Sigmoid colon (tissue), 4 donors: Measurements from ENCODE around the gene LAMA3.

Experiments used
- CTCF ChIP-seq, 4 experiments: fragments of 450-650 bp in 3 of 4; fragments of 200-600 bp in 1 of 4; IDR thresholded peaks; one replicate each; pipeline ENCODE4 v1.5.1; 2016 to 2019; ENCODE audit warnings: antibody characterized with exemption in 4 of 4, mild to moderate bottlenecking in 3 of 4, moderate library complexity in 2 of 4
- EP300 ChIP-seq, 4 donors: sonication (generic); formaldehyde crosslinking; IDR thresholded peaks; one replicate each; pipeline ENCODE4 v1.6.1; 2017; ENCODE audit warnings: antibody characterized with exemption in 4 of 4
- POLR2A ChIP-seq, 2 donors: fragments of 450-650 bp; IDR thresholded peaks; one replicate each; pipeline ENCODE4 v1.6.1; 2016; ENCODE audit warnings: antibody characterized with exemption in 2 of 2, mild to moderate bottlenecking in 2 of 2, moderate library complexity in 2 of 2
- POLR2AphosphoS5 ChIP-seq, 4 donors: sonication (generic); formaldehyde crosslinking; IDR thresholded peaks; one replicate each; pipeline ENCODE4 v1.6.1; 2017; ENCODE audit warnings: antibody characterized with exemption in 4 of 4

- TF ChIP-seq CTCF (IDR thresholded peaks at IDR 0.05) = no peak
- TF ChIP-seq POLR2AphosphoS5 (IDR thresholded peaks at IDR 0.05) = no peak
- no peak for TF ChIP-seq POLR2A (IDR thresholded peaks at IDR 0.05)
- TF ChIP-seq EP300 (IDR thresholded peaks at IDR 0.05) = no peak
Measured at GRCh38 chr18:23885750-23886149, 196.5 kb downstream of the LAMA3 start.
